AG09319 (cell line): ENCODE measurements around the gene FNBP1L.
"Not testable (repeated sequence)": the region's sequence is repeated elsewhere in the genome, so short reads cannot be mapped to it uniquely, and the experiment has no call there.

Experiments
- DNase-seq: peaks from one replicate; pipeline ENCODE4 v3.0.0-alpha.2; 2010; ENCODE audit warnings: low read depth; ENCODE audit errors: extremely low read depth
- TF ChIP-seq, protein P1 (sequence below): IDR thresholded peaks from 2 replicates; pipeline ENCODE4 v1.5.1; 2011; ENCODE audit warnings: low read depth, mild to moderate bottlenecking, inconsistent platforms, low read length, moderate library complexity

The FNBP1L gene

DNA sequence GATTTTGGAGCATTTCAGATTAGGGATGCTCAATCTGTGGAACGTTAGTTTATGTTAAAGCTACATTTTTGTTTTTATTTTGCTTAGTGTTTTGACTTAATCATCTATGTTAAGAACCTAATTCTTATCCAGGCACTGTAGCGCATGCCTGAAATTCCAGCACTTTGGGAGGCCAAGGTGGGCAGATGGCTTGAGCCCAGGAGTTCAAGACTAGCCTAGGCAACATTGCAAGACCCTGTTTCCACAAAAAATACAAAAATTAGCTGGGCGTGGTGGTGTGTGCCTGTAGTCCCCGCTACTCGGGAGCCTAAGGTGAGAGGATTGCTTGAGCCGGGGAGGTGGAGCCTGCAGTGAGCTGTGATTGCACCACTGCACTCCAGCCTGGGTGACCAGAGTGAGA, 23.4 kb downstream of the FNBP1L start:
- TF ChIP-seq, protein P1, sequence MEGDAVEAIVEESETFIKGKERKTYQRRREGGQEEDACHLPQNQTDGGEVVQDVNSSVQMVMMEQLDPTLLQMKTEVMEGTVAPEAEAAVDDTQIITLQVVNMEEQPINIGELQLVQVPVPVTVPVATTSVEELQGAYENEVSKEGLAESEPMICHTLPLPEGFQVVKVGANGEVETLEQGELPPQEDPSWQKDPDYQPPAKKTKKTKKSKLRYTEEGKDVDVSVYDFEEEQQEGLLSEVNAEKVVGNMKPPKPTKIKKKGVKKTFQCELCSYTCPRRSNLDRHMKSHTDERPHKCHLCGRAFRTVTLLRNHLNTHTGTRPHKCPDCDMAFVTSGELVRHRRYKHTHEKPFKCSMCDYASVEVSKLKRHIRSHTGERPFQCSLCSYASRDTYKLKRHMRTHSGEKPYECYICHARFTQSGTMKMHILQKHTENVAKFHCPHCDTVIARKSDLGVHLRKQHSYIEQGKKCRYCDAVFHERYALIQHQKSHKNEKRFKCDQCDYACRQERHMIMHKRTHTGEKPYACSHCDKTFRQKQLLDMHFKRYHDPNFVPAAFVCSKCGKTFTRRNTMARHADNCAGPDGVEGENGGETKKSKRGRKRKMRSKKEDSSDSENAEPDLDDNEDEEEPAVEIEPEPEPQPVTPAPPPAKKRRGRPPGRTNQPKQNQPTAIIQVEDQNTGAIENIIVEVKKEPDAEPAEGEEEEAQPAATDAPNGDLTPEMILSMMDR, result no peak
- DNase-seq, result no peak

DNA sequence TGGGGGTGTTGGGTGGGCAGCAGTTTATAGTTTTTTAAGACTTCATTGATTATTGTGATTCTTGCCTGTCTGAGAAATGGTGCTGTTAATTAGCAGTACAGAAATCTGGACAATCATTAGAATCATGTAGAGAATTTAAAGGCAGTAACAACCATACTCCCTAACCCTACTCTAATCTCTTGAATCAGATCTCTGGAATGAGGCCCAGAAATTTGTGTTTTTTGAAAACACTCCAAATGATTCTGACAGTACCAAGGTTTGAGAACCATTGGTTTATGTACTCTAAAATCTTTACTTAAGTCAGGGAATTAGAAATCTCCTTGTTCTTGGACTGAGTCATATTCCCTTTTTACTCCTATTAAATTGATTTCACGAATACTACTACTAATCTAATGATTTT, 24.0 kb downstream of the FNBP1L start:
- peak; percentile 3 for DNase-seq
- TF ChIP-seq, protein P1, result no peak

DNA sequence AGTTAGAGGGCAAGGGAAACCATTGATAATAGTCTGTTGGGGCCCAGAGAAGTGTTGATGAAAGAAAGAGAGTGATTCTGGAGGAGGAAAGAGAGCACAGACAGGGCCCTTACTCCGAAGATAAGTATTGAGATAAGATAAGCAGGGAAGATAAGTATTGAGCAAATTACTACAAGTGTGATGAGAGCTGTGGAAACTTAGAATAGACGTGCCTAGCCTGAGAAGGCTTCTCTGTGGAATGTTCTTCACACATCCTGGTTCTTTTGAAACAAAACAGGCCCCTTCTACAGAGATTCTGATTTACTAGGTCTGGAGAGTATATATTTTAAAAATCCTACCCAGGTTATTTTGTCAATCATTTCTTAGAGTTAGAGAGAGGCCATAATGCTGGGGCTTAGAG, 26.4 kb downstream of the FNBP1L start:
- no peak for DNase-seq
- TF ChIP-seq, protein P1, result no peak

DNA sequence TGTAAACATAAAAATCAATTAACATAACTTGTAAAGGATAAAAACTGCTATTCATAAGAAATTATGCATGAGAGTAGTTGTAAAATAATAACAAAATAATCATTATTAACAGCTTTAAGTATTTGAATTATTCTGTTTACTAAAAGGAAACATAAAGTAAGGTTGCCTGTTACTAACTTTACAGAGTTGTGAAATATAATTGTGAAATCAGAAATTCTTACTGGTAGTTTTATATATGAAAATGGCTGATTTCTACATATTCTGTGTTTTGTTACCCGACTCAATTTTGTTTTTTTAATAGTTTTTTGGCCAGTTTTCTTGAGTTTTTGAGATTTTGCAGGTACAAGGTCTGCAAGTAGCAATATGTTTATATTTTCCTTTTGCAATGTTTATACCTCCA, 27.8 kb downstream of the FNBP1L start:
- DNase-seq, result no peak
- TF ChIP-seq, protein P1, result no peak

DNA sequence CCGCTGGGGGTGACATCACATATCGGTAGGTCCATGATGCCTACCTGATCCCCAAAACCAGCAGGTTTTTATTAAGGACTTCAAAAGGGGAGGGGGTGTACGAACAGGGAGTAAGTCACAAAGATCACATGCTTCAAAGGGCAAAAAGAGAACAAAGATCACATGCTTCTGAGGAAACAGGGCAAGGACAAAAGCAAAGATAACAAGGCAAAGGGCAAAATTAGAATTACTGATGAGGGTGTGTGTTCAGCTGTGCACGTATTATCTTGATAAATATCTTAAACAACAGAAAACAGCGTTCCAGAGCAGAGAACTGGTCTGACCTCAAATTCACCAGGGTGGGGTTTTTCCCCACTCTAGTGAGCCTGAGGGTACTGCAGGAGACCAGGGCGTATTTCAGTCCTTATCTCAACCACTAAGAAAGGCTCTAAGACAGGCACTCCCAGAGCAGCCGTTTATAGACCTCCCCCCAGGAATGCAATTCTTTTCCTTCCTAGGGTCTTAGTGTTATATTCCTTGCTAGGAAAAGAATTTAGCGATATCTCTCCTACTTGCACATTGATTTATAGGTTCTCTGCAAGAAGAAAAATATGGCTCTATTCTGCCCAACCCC, 31.3 kb downstream of the FNBP1L start:
- DNase-seq, result not testable (repeated sequence)

DNA sequence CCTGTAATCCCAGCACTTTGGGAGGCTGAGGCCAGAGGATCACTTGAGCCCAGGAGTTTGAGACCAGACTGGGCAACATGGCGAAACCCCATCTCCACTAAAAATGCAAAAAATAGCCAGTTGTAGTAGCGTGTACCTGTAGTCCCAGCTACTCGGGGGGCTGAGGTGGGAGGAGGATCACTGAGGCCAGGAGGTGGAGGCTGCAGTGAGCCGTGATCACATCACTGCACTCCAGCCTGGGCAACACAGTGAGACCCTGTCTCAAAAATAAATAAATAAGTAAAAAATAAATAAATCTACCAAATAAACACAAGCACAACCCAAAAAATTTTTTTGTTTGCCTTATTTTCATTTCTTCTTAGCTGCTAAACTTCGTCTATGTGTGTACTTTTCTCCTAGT, 34.0 kb downstream of the FNBP1L start:
- not testable (repeated sequence) for DNase-seq

DNA sequence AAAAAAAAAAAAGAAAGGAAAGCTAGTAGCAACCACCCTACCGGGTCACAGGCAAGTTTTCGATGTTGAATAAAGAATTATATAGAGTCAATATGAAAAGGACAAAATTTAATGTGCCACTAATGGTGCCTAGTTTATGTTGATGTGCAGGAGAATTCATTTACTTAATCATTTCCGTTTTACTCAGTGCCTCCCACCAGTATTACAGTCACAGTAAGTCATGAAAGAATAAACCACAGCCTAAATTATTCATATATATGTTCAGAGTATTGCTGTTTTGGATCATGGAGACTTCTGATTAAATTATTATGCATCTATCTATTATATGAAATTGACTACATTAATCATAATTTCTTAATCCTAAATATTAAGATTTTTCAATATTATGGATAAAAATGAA, 35.3 kb downstream of the FNBP1L start:
- DNase-seq, result no peak
- TF ChIP-seq, protein P1, result no peak

DNA sequence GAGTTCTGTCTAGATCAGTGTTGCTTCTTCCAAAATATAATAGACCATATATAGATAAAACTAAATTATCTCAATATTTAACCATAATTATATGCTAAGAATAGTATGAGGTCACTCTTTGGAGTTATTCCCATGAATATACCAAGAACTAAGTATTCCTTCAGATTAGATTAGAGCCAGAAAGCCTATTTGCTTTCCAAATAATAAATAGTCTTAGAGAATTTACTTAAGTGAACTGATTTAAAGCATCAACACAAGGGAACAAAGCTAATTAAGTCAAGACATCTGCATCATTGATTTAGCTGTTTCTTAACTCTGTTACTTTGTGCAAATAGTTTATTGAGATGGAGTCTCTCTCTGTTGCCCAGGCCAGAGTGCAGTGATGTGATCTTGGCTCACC, 35.7 kb downstream of the FNBP1L start:
- TF ChIP-seq, protein P1, result no peak

More for the DNA sequence above, 35.7 kb downstream of the FNBP1L start:
- DNase-seq, result no peak
